Liver (tissue), 9 donors: Measurements from ENCODE around the gene ATP13A5. TPM values are rescaled to one million over a fixed set of nuclear protein-coding genes. Genes with fewer than 3 reads are reported as not detected.

Source experiments
- DNase-seq: peaks from one replicate; pipeline ENCODE4 v3.0.0-alpha.2; 2017; ENCODE audit warnings: low spot score
- H3K27ac ChIP-seq, 2 donors: one replicate each; pipeline ENCODE4 v1.7.0; 2013; ENCODE audit warnings: inconsistent platforms in 2 of 2, low read length in 2 of 2, control low read depth in 1 of 2, low read depth in 1 of 2, mild to moderate bottlenecking in 1 of 2
- H3K27me3 ChIP-seq, 4 donors: one replicate each; pipeline versions ENCODE4 v1.6.1 to v1.7.0; 2013; ENCODE audit warnings: low read length in 3 of 4, inconsistent platforms in 1 of 4, mild to moderate bottlenecking in 1 of 4, moderate library complexity in 1 of 4; ENCODE audit not compliant: control insufficient read depth in 4 of 4, insufficient read depth in 4 of 4
- H3K36me3 ChIP-seq, 4 donors: one replicate each; pipeline versions ENCODE4 v1.6.1 to v1.7.0; 2013; ENCODE audit warnings: low read length in 3 of 4, mild to moderate bottlenecking in 3 of 4, low read depth in 1 of 4, moderate library complexity in 1 of 4; ENCODE audit not compliant: control insufficient read depth in 4 of 4, insufficient read depth in 3 of 4
- H3K4me1 ChIP-seq, 4 donors: one replicate each; pipeline versions ENCODE4 v1.6.1 to v1.7.0; 2013; ENCODE audit warnings: low read length in 3 of 4, mild to moderate bottlenecking in 3 of 4, moderate library complexity in 1 of 4; ENCODE audit not compliant: control insufficient read depth in 4 of 4, insufficient read depth in 4 of 4
- H3K4me3 ChIP-seq, 3 donors: one replicate each; pipeline versions ENCODE4 v1.6.1 to v1.7.0; 2013; ENCODE audit warnings: low read length in 3 of 3, control low read depth in 1 of 3, low read depth in 1 of 3, mild to moderate bottlenecking in 1 of 3
- H3K9ac ChIP-seq, 2 donors: one replicate each; pipeline ENCODE4 v1.7.0; 2013; ENCODE audit warnings: low read length in 2 of 2, mild to moderate bottlenecking in 2 of 2, moderate library complexity in 2 of 2, control low read depth in 1 of 2, low read depth in 1 of 2
- H3K9me3 ChIP-seq, 4 donors: one replicate each; pipeline versions ENCODE4 v1.6.1 to v1.7.0; 2013; ENCODE audit warnings: low read length in 3 of 4; ENCODE audit not compliant: control insufficient read depth in 4 of 4
- EGR1 ChIP-seq, 2 donors: IDR thresholded peaks; 2 replicates each; pipeline ENCODE4 v1.6.1; 2016 to 2018; ENCODE audit warnings: antibody characterized with exemption in 2 of 2, low read depth in 2 of 2
- FOXA1 ChIP-seq: IDR thresholded peaks from 2 replicates; pipeline ENCODE4 v1.6.1; 2016; ENCODE audit warnings: antibody characterized with exemption
- FOXA2 ChIP-seq: IDR thresholded peaks from 2 replicates; pipeline ENCODE4 v1.6.1; 2016; ENCODE audit warnings: antibody characterized with exemption
- GABPA ChIP-seq, 2 donors: IDR thresholded peaks in 1 of 2; conservative IDR thresholded peaks in 1 of 2; 2 replicates each; pipeline ENCODE4 v1.6.1; 2016; ENCODE audit warnings: antibody characterized with exemption in 2 of 2, mild to moderate bottlenecking in 1 of 2, moderate library complexity in 1 of 2
- HNF4A ChIP-seq, 2 donors: conservative IDR thresholded peaks; 2 replicates each; pipeline ENCODE4 v1.6.1; 2016; ENCODE audit warnings: antibody characterized with exemption in 2 of 2, mild to moderate bottlenecking in 2 of 2
- HNF4G ChIP-seq: IDR thresholded peaks from 2 replicates; pipeline ENCODE4 v1.6.1; 2016; ENCODE audit warnings: antibody characterized with exemption
- JUND ChIP-seq, 2 donors: IDR thresholded peaks; 2 replicates each; pipeline ENCODE4 v1.6.1; 2016; ENCODE audit warnings: antibody characterized with exemption in 2 of 2
- NR2F2 ChIP-seq: IDR thresholded peaks from 2 replicates; pipeline ENCODE4 v1.6.1; 2016; ENCODE audit warnings: antibody characterized with exemption
- RAD21 ChIP-seq, 2 donors: IDR thresholded peaks; 2 replicates each; pipeline ENCODE4 v1.6.1; 2016; ENCODE audit warnings: antibody characterized with exemption in 2 of 2, mild to moderate bottlenecking in 2 of 2
- SP1 ChIP-seq: IDR thresholded peaks from 2 replicates; pipeline ENCODE4 v1.6.1; 2018; ENCODE audit warnings: antibody characterized with exemption, mild to moderate bottlenecking
- TAF1 ChIP-seq: conservative IDR thresholded peaks from 2 replicates; pipeline ENCODE4 v1.6.1; 2016; ENCODE audit warnings: antibody characterized with exemption, mild to moderate bottlenecking
- YY1 ChIP-seq: IDR thresholded peaks from 2 replicates; pipeline ENCODE4 v1.6.1; 2016; ENCODE audit warnings: antibody characterized with exemption, mild to moderate bottlenecking
- WGBS: extraction: QIAGEN DNeasy Blood & Tissue Kit; methylation state at CpG from one replicate; pipeline ENCODE4 v1.1.7; 2013; 5-methylcytosine and 5-hydroxymethylcytosine counted together
- polyA plus RNA-seq, 2 donors: library from polyadenylated mRNA; stranded (reverse) in 1 of 2; unstranded in 1 of 2; fragments of 200-250 nt in 1 of 2; fragments of >200 nt in 1 of 2; fragmentation: Nextera tagmentation in 1 of 2; extraction: Ambion mirVana in 1 of 2; gene quantifications; one replicate each; pipeline versions ENCODE4 v1.2.1 to v1.2.3, GENCODE V29; 2013 to 2015
- total RNA-seq, 2 donors: library from RNA; depleted of rRNA; stranded (reverse); fragments of >200 nt; gene quantifications; one replicate each; pipeline ENCODE4 v1.2.3, GENCODE V29; 2014
- TF ChIP-seq, protein P1 (sequence below): IDR thresholded peaks from 2 replicates; pipeline ENCODE4 v1.6.1; 2016; ENCODE audit warnings: antibody characterized with exemption, mild to moderate bottlenecking
- TF ChIP-seq, protein P2 (sequence below): IDR thresholded peaks from 2 replicates; pipeline ENCODE4 v1.6.1; 2016; ENCODE audit warnings: antibody characterized with exemption
- TF ChIP-seq, protein P3 (sequence below): IDR thresholded peaks from 2 replicates; pipeline ENCODE4 v1.6.1; 2016; ENCODE audit warnings: antibody characterized with exemption
- donor health status: healthy.
- donor health status: healthy.
- donor health status: healthy.
- donor health status: healthy.
- donor health status: healthy.

Gene ATP13A5
- total and polyA plus RNA-seq, 4 donors = 0.21 TPM; not detected in 3

DNA sequence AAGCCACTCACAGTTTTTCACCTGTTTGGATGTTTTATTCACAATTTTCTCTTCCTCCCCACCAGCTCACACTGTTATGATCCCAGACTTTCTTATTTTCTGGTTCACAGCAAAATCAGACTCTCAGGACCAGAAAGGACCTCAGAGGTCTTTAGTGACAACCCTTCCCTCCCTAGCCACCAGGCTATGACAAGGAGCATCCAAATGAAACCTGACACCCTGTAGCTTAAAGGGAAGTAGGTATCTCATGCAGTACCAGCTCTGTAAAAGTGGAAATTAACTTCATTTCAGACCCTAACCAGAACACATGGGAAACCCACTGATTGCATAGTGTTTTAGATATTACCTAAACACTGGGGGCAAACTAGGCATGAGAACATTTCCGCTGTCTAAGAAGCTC is 45.3 kb downstream of the ATP13A5 start:
- DNase-seq = no peak
- Histone ChIP-seq H3K4me1 (no peaks in the 10 kb centered on the region), H3K36me3 (no peaks in the 10 kb centered on the region), H3K27me3 (no peaks in the 10 kb centered on the region), H3K4me3 (no peak overlapping the region), H3K9me3 (no peaks in the 10 kb centered on the region), H3K9ac (no peak overlapping the region), H3K27ac (no peak overlapping the region)
- 91% methylated on average over 1 of the region's 1 CpG for WGBS
- no peak for TF ChIP-seq FOXA2
- TF ChIP-seq FOXA1 = no peak
- TF ChIP-seq GABPA (IDR thresholded peaks at IDR 0.05 in 1 of 2, conservative IDR thresholded peaks at IDR 0.05 in 1 of 2) = no peak
- no peak for TF ChIP-seq EGR1 (IDR thresholded peaks at IDR 0.05; ENCODE audit: low read depth in 2 of 2)
- no peak for TF ChIP-seq RAD21 (IDR thresholded peaks at IDR 0.05)
- TF ChIP-seq, protein P1, sequence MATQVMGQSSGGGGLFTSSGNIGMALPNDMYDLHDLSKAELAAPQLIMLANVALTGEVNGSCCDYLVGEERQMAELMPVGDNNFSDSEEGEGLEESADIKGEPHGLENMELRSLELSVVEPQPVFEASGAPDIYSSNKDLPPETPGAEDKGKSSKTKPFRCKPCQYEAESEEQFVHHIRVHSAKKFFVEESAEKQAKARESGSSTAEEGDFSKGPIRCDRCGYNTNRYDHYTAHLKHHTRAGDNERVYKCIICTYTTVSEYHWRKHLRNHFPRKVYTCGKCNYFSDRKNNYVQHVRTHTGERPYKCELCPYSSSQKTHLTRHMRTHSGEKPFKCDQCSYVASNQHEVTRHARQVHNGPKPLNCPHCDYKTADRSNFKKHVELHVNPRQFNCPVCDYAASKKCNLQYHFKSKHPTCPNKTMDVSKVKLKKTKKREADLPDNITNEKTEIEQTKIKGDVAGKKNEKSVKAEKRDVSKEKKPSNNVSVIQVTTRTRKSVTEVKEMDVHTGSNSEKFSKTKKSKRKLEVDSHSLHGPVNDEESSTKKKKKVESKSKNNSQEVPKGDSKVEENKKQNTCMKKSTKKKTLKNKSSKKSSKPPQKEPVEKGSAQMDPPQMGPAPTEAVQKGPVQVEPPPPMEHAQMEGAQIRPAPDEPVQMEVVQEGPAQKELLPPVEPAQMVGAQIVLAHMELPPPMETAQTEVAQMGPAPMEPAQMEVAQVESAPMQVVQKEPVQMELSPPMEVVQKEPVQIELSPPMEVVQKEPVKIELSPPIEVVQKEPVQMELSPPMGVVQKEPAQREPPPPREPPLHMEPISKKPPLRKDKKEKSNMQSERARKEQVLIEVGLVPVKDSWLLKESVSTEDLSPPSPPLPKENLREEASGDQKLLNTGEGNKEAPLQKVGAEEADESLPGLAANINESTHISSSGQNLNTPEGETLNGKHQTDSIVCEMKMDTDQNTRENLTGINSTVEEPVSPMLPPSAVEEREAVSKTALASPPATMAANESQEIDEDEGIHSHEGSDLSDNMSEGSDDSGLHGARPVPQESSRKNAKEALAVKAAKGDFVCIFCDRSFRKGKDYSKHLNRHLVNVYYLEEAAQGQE = no peak
- TF ChIP-seq HNF4A (conservative IDR thresholded peaks at IDR 0.05) = no peak
- no peak for TF ChIP-seq HNF4G
- TF ChIP-seq SP1 = no peak
- TF ChIP-seq, protein P2, sequence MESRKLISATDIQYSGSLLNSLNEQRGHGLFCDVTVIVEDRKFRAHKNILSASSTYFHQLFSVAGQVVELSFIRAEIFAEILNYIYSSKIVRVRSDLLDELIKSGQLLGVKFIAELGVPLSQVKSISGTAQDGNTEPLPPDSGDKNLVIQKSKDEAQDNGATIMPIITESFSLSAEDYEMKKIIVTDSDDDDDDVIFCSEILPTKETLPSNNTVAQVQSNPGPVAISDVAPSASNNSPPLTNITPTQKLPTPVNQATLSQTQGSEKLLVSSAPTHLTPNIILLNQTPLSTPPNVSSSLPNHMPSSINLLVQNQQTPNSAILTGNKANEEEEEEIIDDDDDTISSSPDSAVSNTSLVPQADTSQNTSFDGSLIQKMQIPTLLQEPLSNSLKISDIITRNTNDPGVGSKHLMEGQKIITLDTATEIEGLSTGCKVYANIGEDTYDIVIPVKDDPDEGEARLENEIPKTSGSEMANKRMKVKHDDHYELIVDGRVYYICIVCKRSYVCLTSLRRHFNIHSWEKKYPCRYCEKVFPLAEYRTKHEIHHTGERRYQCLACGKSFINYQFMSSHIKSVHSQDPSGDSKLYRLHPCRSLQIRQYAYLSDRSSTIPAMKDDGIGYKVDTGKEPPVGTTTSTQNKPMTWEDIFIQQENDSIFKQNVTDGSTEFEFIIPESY = no peak
- no peak for TF ChIP-seq TAF1
- no peak for TF ChIP-seq YY1

DNA sequence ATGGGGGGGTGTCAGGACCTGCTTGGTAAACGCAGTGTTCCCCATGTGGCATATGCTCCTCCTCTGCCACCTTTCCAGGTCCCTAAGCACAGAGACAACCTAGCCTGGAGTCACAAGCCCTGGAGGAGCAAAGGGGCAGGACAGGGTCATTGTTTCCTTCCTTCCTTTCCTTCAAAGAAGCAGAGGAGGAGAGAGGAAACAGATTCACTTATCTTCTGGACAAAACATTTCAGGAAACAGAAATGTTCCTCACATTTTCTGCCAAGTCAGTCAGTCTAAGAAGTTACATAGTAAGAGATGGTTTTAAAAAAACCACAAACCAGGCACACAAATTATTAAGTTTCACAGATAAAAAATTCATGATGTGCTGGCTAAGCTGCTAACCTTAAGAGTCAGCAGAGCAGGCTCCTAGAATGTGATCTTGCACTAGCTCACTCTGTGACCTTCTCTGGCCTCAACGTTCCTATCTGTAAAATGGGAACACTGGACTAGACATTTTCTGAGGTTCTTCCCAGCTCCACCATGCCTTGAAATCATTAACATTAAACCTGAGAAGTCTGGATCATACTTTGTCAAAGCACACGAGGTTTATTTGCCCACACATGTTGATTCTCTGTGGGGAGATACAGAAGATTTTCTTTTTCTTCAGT is 47.9 kb downstream of the ATP13A5 start:
- 64% methylated on average over 3 of the region's 3 CpGs for WGBS

More for the DNA sequence above, 47.9 kb downstream of the ATP13A5 start:
- Histone ChIP-seq H3K9ac (no peak overlapping the region), H3K36me3 (no peaks in the 10 kb centered on the region), H3K9me3 (no peaks in the 10 kb centered on the region), H3K4me1 (no peaks in the 10 kb centered on the region), H3K4me3 (no peak overlapping the region), H3K27ac (no peak overlapping the region), H3K27me3 (no peaks in the 10 kb centered on the region)
- TF ChIP-seq, protein P3, sequence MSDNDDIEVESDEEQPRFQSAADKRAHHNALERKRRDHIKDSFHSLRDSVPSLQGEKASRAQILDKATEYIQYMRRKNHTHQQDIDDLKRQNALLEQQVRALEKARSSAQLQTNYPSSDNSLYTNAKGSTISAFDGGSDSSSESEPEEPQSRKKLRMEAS = no peak
- no peak for TF ChIP-seq JUND (IDR thresholded peaks at IDR 0.05)
- TF ChIP-seq NR2F2 = peak; percentile 74
- no peak for TF ChIP-seq YY1
- no peak for TF ChIP-seq HNF4A (conservative IDR thresholded peaks at IDR 0.05)
- TF ChIP-seq HNF4G = no peak
- no peak for TF ChIP-seq GABPA (IDR thresholded peaks at IDR 0.05 in 1 of 2, conservative IDR thresholded peaks at IDR 0.05 in 1 of 2)
- TF ChIP-seq, protein P2 = no peak
- DNase-seq = no peak
